Activated CD8-positive, alpha-beta T cell treated with anti-CD3 and anti-CD28 coated beads for 36 hours (primary cell): ENCODE measurements around the gene ATMIN. TPM values are rescaled to one million over a fixed set of nuclear protein-coding genes. Genes with fewer than 3 reads are reported as not detected.

Source experiments
- ATAC-seq: fragments of 200-7000 bp; cut with Tn5 transposase; one replicate; pipeline ENCODE4 v1.10.0; 2021; ENCODE audit warnings: mild to moderate bottlenecking, moderate library complexity
- CTCF ChIA-PET: fragments of 350-600 bp; sonication (Branson Sonifier 250); formaldehyde crosslinking; loops from one replicate; lab custom pipeline; 2021; ENCODE audit warnings: antibody characterized with exemption; lab: Charles Lee
- POLR2A ChIA-PET: fragments of 350-600 bp; sonication (Branson Sonifier 250); formaldehyde crosslinking; loops from one replicate; lab custom pipeline; 2021; ENCODE audit warnings: antibody characterized with exemption; lab: Charles Lee
- DNase-seq: peaks from one replicate; pipeline ENCODE4 v3.0.0-alpha.2; 2020
- H3K27ac Mint-ChIP-seq: one replicate; pipeline ENCODE4 v1.8.0; 2021; ENCODE audit warnings: mild to moderate bottlenecking, mixed read lengths
- H3K27me3 Mint-ChIP-seq: one replicate; pipeline ENCODE4 v1.8.0; 2021; ENCODE audit warnings: mixed read lengths
- H3K36me3 Mint-ChIP-seq: one replicate; pipeline ENCODE4 v1.8.0; 2021; ENCODE audit warnings: low read depth, mixed read lengths
- H3K4me1 Mint-ChIP-seq: one replicate; pipeline ENCODE4 v1.8.0; 2021; ENCODE audit warnings: low read depth, mixed read lengths
- H3K4me3 Mint-ChIP-seq: one replicate; pipeline ENCODE4 v1.8.0; 2021; ENCODE audit warnings: mild to moderate bottlenecking, moderate library complexity, mixed read lengths
- H3K9me3 Mint-ChIP-seq: one replicate; pipeline ENCODE4 v1.8.0; 2021; ENCODE audit warnings: mixed read lengths
- intact Hi-C: fragments of 100-400 bp; cut with micrococcal nuclease; formaldehyde crosslinking; loops from one replicate; pipeline ENCODE4 v1.10.0; 2022
- total RNA-seq, 2 experiments: library from RNA; stranded (reverse); gene quantifications; one replicate each; pipeline ENCODE4 v1.2.3, GENCODE V29; 2021
- TF ChIP-seq, protein P1 (sequence below): fragments of 200-600 bp; IDR thresholded peaks from one replicate; pipeline ENCODE4 v1.8.0; 2022; ENCODE audit warnings: antibody characterized with exemption, mild to moderate bottlenecking

ATMIN gene
- total RNA-seq, 2 experiments from 2014 or later, result 17.9 to 19.7 TPM

DNA sequence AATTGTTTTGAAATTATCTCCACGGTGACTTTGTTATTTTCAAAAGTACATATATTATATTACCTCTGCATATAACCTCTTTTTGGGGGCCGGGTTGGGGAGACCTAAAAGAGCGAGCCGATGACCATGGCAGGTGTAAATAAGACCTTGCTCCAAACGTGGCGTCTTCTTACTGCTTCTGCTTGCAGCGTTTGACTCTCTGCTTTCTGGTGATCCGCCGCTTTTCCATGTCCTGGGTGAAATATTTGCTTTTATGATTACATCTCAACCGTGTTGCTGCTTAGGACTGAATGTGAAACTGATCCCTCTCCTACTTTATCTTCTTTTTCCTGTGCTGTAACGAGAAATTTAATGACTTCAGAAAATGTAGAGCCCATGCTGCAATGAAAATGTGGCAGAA lies 18.1 kb downstream of the ATMIN start:
- Mint-ChIP-seq H3K27me3 (no peaks in the 10 kb centered on the region), H3K4me1 (peaks cover 6% of the 10 kb centered on the region), H3K9me3 (peaks cover 14% of the 10 kb centered on the region), H3K27ac (no peak overlapping the region), H3K36me3 (peaks cover 4% of the 10 kb centered on the region), H3K4me3 (no peak overlapping the region)
- ATAC-seq, result no peak
- POLR2A ChIA-PET, result no interaction called here
- intact Hi-C loops, result no loop called here
- CTCF ChIA-PET, result interaction anchor here (0.5 kb wide), 1 partner anchor 271 kb away, joined by 3 read pairs; no protein-coding TSS in a partner anchor
- DNase-seq, result no peak
- TF ChIP-seq, protein P1, sequence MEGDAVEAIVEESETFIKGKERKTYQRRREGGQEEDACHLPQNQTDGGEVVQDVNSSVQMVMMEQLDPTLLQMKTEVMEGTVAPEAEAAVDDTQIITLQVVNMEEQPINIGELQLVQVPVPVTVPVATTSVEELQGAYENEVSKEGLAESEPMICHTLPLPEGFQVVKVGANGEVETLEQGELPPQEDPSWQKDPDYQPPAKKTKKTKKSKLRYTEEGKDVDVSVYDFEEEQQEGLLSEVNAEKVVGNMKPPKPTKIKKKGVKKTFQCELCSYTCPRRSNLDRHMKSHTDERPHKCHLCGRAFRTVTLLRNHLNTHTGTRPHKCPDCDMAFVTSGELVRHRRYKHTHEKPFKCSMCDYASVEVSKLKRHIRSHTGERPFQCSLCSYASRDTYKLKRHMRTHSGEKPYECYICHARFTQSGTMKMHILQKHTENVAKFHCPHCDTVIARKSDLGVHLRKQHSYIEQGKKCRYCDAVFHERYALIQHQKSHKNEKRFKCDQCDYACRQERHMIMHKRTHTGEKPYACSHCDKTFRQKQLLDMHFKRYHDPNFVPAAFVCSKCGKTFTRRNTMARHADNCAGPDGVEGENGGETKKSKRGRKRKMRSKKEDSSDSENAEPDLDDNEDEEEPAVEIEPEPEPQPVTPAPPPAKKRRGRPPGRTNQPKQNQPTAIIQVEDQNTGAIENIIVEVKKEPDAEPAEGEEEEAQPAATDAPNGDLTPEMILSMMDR, result no peak

DNA sequence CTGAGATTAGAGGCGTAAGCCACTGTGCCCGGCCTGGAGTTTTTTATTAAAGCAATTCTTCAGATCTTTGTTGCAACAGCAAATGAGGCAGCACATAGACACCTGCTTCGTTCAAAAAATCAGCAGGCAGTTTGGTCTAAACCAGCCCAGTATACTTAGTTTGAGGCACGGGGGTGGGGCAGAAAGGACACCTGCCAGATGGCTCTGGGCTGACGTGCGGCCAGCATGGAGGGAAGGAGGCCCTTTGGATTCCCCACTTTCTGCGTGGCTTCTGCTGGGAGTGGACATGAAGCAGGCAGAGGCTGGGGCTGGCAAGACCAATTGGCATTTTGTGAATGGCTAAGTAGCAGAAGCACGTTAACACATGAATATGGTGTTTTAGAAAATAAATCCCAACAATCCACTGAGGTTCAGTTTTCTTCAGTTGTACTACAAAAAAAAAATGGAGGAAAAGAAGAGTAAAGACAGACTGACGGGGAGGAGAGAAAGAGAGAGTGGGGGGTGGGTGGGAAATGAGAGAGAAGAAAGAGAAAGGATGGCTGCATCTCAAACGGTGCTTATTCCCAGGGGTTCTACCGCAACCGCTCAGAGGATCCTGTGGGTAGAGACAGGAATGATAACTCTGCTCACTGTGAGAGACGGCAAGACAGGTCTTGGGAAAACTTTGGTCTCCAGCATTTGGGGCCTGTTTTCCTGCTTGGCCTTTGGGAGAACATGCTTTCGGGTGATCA lies 25.1 kb downstream of the ATMIN start:
- CTCF ChIA-PET, result interaction anchor here (0.9 kb wide), 1 partner anchor 25 kb away, joined by 3 read pairs; the partner anchor contains the start of gene ATMIN
- no peaks in the 10 kb centered on the region for H3K9me3 Mint-ChIP-seq
- no peak for DNase-seq
- intact Hi-C loops, result no loop called here
- no peaks in the 10 kb centered on the region for H3K27me3 Mint-ChIP-seq
- no peak overlapping the region for H3K4me3 Mint-ChIP-seq
- H3K27ac Mint-ChIP-seq, result no peak overlapping the region
- POLR2A ChIA-PET, result no interaction called here
- H3K36me3 Mint-ChIP-seq, result no peaks in the 10 kb centered on the region
- TF ChIP-seq, protein P1, result no peak
- no peak for ATAC-seq
- H3K4me1 Mint-ChIP-seq, result peaks cover 6% of the 10 kb centered on the region

DNA sequence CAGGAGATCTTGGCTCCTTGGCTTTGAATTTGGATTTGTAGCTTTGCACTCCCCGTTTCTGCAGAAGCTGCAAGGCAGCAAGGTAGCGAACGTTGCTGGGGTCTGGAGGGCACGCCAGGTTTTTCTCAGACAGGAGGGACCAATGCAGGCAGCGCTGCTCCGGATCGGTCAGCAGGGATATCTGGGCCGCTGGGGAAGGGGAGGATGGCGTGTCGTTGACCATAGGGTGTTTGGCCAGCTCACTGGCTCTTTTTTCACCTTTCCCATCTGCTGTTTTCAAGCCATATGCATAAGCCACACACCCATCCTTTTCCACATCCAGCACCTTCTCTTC lies 25.6 kb downstream of the ATMIN start:
- Mint-ChIP-seq H3K36me3 (no peaks in the 10 kb centered on the region), H3K27ac (no peak overlapping the region), H3K4me1 (peaks cover 6% of the 10 kb centered on the region), H3K9me3 (no peaks in the 10 kb centered on the region), H3K4me3 (no peak overlapping the region), H3K27me3 (no peaks in the 10 kb centered on the region)
- POLR2A ChIA-PET, result no interaction called here
- intact Hi-C loops, result no loop called here
- CTCF ChIA-PET, result interaction anchor here (0.9 kb wide), 1 partner anchor 25 kb away, joined by 3 read pairs; the partner anchor contains the start of gene ATMIN
- ATAC-seq (no peak), DNase-seq (no peak)
- TF ChIP-seq, protein P1, result no peak

DNA sequence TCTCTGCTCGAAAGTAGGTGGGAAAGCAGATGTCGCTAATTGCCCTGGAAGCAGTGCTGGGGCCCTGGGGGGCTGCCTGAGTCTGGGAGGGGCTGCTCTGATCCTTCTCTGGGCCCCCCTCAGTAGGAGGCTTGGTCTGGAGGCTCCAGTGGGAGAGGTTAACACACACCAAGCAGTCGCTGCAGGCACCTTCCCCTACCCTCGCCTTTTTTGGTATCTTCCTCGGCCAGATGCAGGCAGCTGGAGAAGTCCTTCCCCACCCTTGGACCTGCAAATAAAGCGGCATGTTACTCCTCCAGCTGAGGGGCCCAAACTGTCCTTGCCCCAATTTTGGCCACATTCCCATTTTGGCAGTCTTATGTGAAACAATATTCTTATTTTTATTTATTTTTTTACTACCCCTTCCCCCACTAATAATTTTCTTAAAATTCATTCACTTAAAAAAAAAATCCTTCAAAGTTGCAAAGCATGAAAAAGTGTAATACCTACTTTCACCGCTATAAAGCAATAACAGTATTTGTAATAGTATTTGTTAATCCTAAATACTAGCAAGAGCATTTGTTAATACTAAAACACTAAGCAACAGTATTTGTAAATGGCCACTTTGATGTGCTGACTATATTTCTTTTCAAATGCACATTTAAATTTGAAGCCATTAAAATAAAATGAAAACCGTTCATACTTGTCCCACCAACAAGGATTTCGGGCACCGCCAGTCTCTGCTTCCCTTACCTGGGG lies 26.4 kb downstream of the ATMIN start:
- peaks cover 10% of the 10 kb centered on the region for H3K4me1 Mint-ChIP-seq
- H3K36me3 Mint-ChIP-seq, result no peaks in the 10 kb centered on the region
- DNase-seq (no peak), ATAC-seq (no peak)
- no peaks in the 10 kb centered on the region for H3K27me3 Mint-ChIP-seq
- POLR2A ChIA-PET, result no interaction called here
- TF ChIP-seq, protein P1, result no peak
- H3K27ac Mint-ChIP-seq, result no peak overlapping the region
- intact Hi-C loops, result no loop called here
- CTCF ChIA-PET, result no interaction called here
- no peak overlapping the region for H3K4me3 Mint-ChIP-seq
- H3K9me3 Mint-ChIP-seq, result no peaks in the 10 kb centered on the region

DNA sequence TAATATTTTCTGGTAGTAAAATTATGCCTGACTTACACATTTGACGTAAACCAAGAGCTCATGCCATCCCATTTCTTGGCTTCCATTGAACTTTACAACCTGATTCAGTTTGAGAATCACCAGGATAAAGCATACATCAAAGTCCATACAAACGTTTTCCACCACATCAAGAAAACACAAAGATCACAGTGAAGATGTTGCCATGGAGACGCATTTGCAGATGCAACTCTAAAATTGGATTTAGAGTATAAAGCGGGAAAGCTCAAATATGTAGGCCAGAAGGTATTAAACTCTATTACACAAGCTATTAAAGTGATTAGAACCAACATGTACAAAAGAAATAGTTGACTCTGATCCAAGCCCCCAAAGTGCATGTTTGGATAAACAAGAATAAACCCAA lies 31.0 kb downstream of the ATMIN start:
- Mint-ChIP-seq H3K36me3 (no peaks in the 10 kb centered on the region), H3K27ac (no peak overlapping the region), H3K27me3 (no peaks in the 10 kb centered on the region), H3K9me3 (no peaks in the 10 kb centered on the region), H3K4me3 (no peak overlapping the region), H3K4me1 (peaks cover 4% of the 10 kb centered on the region)
- no peak for DNase-seq
- intact Hi-C loops, result no loop called here
- ChIA-PET POLR2A (no interaction called here), CTCF (interaction anchor here (1.2 to 2.3 kb wide), 2 partner anchors 31 to 39 kb away, joined by 3 to 9 read pairs; partner anchors contain the start of gene ATMIN)
- ATAC-seq, result no peak
- TF ChIP-seq, protein P1, result no peak
